ENCODE data around the gene VPS26C. TPM values are rescaled to one million over a fixed set of nuclear protein-coding genes. Genes with fewer than 3 reads are reported as not detected.

The VPS26C gene
- total RNA-seq, 1 experiment from 2014 or later = 42.1 TPM

DNA sequence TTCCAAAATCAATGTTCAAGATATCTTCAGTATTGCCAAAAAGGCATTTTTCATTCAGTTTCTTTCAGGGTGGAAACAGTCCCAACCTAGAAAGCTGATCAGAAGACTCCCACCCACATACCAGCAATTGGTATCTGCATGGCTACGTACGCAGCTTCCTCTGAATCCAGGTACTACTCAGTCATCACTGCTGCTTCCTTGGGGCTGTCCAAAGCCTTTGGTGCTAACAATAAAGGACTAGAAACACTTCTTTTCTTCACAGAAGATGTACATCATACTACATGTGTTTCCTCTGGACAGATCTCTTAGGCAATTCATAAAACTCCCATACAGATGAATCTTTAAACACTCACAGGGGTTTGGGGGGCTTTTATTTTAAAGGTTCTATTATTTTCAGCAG lies 29.8 kb downstream of the VPS26C start:
- POLR2A ChIA-PET = no interaction called here
- Histone ChIP-seq H3K9me3 (ENCODE audit: control insufficient read depth in 1 of 2, insufficient read depth in 1 of 2, low read depth in 1 of 2, low read length in 2 of 2) (no peaks in the 10 kb centered on the region), H3K27me3 (ENCODE audit: insufficient read depth, low read length) (no peaks in the 10 kb centered on the region), H3K9me2 (ENCODE audit: insufficient read depth) (no peaks in the 10 kb centered on the region), H3K4me1 (ENCODE audit: control insufficient read depth in 1 of 2, insufficient read depth in 2 of 2, low read length in 2 of 2) (no peaks in the 10 kb centered on the region), H3K4me2 (ENCODE audit: low read length) (no peak overlapping the region), H3K4me3 (replicated peaks in 1 of 2; ENCODE audit: low read depth in 1 of 2, low read length in 2 of 2) (no peak overlapping the region), H3K79me2 (ENCODE audit: insufficient read depth, low read length) (peaks cover 13% of the 10 kb centered on the region), H3K9ac (ENCODE audit: low read length) (no peak overlapping the region), H2AFZ (ENCODE audit: low read depth, low read length, poor library complexity, severe bottlenecking) (no peak overlapping the region), H3K27ac (ENCODE audit: low read depth, low read length) (no peak overlapping the region), H4K20me1 (ENCODE audit: insufficient read depth) (no peaks in the 10 kb centered on the region), H3K36me3 (ENCODE audit: control insufficient read depth in 1 of 2, insufficient read depth in 2 of 2, low read length in 2 of 2) (peaks cover 0 to under 1% of the 10 kb centered on the region in 2 experiments; a peak in 2 of 4 replicates)
- CTCF ChIA-PET = no interaction called here
- no peak for DNase-seq (ENCODE audit: low read depth, low spot score)
- BruUV-seq (replicated peaks) = no TSS peak
- RAD21 ChIA-PET (ENCODE audit: low non-redundant PET in 1 of 2, low total read pairs in 2 of 2, uncharacterized antibody in 2 of 2, unreplicated experiment in 2 of 2) = no interaction called here
- no peak for ATAC-seq
- TF ChIP-seq, protein P1, sequence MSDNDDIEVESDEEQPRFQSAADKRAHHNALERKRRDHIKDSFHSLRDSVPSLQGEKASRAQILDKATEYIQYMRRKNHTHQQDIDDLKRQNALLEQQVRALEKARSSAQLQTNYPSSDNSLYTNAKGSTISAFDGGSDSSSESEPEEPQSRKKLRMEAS (IDR thresholded peaks at IDR 0.05) = no peak
- TF ChIP-seq, protein P2, sequence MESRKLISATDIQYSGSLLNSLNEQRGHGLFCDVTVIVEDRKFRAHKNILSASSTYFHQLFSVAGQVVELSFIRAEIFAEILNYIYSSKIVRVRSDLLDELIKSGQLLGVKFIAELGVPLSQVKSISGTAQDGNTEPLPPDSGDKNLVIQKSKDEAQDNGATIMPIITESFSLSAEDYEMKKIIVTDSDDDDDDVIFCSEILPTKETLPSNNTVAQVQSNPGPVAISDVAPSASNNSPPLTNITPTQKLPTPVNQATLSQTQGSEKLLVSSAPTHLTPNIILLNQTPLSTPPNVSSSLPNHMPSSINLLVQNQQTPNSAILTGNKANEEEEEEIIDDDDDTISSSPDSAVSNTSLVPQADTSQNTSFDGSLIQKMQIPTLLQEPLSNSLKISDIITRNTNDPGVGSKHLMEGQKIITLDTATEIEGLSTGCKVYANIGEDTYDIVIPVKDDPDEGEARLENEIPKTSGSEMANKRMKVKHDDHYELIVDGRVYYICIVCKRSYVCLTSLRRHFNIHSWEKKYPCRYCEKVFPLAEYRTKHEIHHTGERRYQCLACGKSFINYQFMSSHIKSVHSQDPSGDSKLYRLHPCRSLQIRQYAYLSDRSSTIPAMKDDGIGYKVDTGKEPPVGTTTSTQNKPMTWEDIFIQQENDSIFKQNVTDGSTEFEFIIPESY (IDR thresholded peaks at IDR 0.05; ENCODE audit: extremely low read depth, insufficient replicate concordance, low read length) = no peak
- TF ChIP-seq, protein P3, sequence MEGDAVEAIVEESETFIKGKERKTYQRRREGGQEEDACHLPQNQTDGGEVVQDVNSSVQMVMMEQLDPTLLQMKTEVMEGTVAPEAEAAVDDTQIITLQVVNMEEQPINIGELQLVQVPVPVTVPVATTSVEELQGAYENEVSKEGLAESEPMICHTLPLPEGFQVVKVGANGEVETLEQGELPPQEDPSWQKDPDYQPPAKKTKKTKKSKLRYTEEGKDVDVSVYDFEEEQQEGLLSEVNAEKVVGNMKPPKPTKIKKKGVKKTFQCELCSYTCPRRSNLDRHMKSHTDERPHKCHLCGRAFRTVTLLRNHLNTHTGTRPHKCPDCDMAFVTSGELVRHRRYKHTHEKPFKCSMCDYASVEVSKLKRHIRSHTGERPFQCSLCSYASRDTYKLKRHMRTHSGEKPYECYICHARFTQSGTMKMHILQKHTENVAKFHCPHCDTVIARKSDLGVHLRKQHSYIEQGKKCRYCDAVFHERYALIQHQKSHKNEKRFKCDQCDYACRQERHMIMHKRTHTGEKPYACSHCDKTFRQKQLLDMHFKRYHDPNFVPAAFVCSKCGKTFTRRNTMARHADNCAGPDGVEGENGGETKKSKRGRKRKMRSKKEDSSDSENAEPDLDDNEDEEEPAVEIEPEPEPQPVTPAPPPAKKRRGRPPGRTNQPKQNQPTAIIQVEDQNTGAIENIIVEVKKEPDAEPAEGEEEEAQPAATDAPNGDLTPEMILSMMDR (IDR thresholded peaks at IDR 0.05 in 2 of 3, conservative IDR thresholded peaks at IDR 0.05 in 1 of 3; ENCODE audit: borderline replicate concordance in 1 of 3, insufficient read depth in 1 of 3, low read depth in 2 of 3, low read length in 2 of 3) = no peak
- intact Hi-C loops (cut with micrococcal nuclease) = no loop called here
